ENCODE results near the gene FDX1.
"Not testable (repeated sequence)": the region's sequence is repeated elsewhere in the genome, so short reads cannot be mapped to it uniquely, and the experiment has no call there.

Gene FDX1, protein sequence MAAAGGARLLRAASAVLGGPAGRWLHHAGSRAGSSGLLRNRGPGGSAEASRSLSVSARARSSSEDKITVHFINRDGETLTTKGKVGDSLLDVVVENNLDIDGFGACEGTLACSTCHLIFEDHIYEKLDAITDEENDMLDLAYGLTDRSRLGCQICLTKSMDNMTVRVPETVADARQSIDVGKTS

GRCh38 chr11:110429731-110430266, at the start of gene FDX1:
Gene FDX1, plus strand, starts transcription at chr11:110429948. Its CDS starts 173 bp downstream, at chr11:110430121.
- H3K4me3 ChIP-seq (ENCODE audit: low read length) = peak within 1 kb of the TSS; percentile 94
- TF ChIP-seq CTCF (conservative IDR thresholded peaks at IDR 0.05; ENCODE audit: low read depth, low read length) = peak; percentile 31
- DNase-seq (ENCODE audit: low read depth) = no peak

DNA sequence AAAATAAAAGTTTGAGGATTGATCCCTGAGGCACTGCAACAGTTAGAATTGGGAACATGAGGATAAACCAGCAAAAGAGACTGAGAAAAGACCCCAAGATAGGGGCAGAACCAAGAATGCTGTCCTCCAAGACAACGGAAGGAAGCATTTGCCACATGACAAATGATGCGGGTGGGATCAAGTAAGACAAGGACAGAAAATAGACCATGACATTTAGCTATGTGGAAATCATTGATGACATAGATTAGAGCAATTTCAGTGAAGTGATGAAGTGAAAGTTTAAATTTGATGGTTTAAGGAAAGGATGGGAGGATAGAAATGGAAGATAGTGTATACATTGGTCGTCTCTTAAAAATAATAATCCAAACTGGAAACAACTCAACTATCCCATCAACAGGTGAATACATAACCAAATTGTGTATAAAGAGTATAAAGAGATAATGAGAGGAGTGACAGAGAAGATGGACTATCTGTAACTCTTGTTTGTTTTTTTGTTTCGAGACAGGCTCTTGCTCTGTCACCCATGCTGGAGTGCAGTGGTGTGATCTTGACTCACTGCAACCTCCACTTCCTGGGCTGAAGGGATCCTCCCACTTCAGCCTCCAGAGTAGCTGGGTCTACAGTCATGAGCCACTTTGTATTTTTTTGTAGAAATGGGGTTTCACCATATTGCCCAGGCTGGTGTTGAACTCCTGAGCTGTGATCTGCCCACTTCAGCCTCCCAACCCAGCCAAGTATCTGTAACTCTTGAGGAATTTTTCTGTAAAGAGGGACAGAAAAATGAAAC, 48.7 kb upstream of the FDX1 start:
- no peak for DNase-seq (ENCODE audit: low read depth)
- TF ChIP-seq CTCF (conservative IDR thresholded peaks at IDR 0.05; ENCODE audit: low read depth, low read length) = no peak
- no peak overlapping the region for H3K4me3 ChIP-seq (ENCODE audit: low read length)

DNA sequence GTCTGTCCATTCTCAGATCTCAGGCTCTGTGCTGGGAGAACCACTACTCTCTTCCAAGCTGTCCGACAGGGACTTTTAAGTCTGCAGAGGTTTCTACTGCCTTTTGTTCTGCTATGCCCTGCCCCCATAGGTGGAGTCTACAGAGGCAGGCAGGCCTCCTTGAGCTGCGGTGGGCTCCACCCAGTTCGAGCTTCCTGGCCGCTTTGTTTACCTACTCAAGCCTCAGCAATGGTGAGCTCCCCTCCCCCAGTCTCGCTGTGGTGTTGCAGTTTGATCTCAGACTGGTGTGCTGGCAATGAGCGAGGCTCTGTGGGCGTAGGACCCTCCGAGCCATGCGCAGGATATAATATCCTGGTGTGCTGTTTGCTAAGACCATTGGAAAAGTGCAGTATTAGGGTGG, 41.5 kb upstream of the FDX1 start:
- H3K4me3 ChIP-seq (ENCODE audit: low read length); DNase-seq (ENCODE audit: low read depth): not testable (repeated sequence)

DNA sequence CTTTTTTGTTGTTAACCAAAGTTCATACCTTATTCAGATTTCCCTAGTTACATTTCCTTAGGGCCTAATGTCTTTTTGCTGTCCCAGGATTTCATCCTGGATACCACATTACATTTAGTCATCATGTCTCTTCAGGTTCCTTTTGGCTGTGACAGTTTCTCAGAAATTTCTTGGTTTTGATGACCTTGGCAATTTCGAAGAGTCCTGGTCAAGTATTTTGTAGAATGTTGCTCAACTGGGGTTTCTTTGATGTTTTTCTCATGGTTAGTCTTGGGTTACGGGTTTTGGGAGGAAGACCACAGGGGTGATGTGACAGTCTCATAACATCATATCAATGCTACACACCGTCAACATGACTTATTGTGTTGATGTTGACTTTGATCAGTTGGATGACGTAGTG, 39.8 kb upstream of the FDX1 start:
- no peak for DNase-seq (ENCODE audit: low read depth)
- no peak for TF ChIP-seq CTCF (conservative IDR thresholded peaks at IDR 0.05; ENCODE audit: low read depth, low read length)
- no peak overlapping the region for H3K4me3 ChIP-seq (ENCODE audit: low read length)

DNA sequence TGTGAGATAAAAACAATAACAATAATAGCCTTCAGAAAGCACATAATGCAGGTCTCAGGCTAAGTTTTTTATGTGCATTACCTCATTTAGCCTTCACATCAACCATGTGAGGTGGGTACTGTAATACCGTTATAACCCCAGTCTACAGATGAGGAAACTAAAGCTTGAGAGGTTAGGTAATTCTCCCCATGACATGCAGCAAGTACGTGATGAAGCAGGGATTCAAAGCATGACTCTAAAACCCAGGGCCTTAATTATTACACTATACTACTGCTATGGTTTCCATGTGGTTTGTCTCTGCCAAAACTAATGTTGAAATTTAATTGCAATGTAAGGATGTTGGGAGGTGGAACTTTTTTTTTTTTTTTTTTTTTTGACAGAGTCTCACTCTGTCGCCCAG, 37.7 kb upstream of the FDX1 start:
- DNase-seq (ENCODE audit: low read depth) = no peak
- no peak overlapping the region for H3K4me3 ChIP-seq (ENCODE audit: low read length)
- TF ChIP-seq CTCF (conservative IDR thresholded peaks at IDR 0.05; ENCODE audit: low read depth, low read length) = no peak

DNA sequence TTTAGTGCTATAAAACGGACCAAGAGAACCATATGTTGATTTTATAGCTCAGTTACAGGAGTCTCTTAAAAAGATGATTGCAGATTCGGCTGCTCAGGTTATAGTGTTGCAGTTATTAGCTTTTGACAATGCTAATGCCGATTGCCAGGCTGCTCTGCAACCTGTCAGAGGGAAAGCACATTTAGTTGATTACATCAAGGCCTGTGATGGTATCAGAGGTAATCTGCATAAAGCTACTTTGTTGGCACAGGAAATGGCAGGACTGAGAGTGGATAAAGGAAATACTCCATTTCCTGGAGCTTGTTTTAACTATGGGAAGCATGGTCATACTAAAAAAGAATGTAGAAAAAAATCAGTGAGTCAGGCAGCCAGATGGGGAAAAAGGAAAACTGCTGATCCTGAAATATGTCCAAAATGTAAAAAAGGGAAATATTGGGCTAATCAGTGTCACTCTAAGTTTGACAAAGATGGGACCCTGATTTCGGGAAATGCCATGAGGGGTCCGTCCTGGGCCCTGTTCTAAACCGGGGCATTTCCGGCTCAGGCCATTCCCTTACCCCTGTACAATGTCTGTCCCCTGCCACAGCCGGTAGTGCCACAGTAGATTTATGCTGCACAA, 32.0 kb upstream of the FDX1 start:
- H3K4me3 ChIP-seq (ENCODE audit: low read length); DNase-seq (ENCODE audit: low read depth): not testable (repeated sequence)

GRCh38 chr11:110403585-110403984, 26.2 kb upstream of the FDX1 start:
- not testable (repeated sequence) for DNase-seq (ENCODE audit: low read depth); H3K4me3 ChIP-seq (ENCODE audit: low read length)

DNA sequence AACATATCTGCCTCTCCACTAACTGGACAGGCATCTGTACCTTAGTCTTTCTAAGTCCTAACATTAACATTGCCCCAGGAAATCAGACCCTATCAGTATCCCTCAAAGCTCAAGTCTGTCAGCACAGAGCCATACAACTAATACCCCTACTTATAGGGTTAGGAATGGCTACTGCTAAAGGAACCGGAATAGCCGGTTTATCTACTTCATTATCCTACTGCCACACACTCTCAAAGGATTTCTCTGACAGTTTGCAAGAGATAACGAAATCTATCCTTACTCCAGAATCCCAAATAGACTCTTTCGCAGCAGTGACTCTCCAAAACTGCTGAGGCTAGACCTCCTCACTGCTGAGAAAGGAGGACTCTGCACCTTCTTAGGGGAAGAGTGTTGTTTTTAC, 24.1 kb upstream of the FDX1 start:
- DNase-seq (ENCODE audit: low read depth); H3K4me3 ChIP-seq (ENCODE audit: low read length): not testable (repeated sequence)

- no peak for TF ChIP-seq CTCF (conservative IDR thresholded peaks at IDR 0.05; ENCODE audit: low read depth, low read length)
- no peak overlapping the region for H3K4me3 ChIP-seq (ENCODE audit: low read length)
- no peak for DNase-seq (ENCODE audit: low read depth)
Measured at GRCh38 chr11:110407315-110407714, 22.4 kb upstream of the FDX1 start.

Data from retinal pigment epithelial cell (primary cell).